OCI-LY7 (cell line): ENCODE data around the gene IGSF8. TPM values are rescaled to one million over a fixed set of nuclear protein-coding genes. Genes with fewer than 3 reads are reported as not detected.

ENCODE experiments used
- BruUV-seq: library from RNA; stranded (reverse); fragments of 400-500 nt; replicated peaks from 2 replicates; lab custom pipeline; 2021; lab: Mats Ljungman, UMichigan
- CTCF ChIA-PET: fragments of 300-600 bp; sonication (Branson Sonifier 250); formaldehyde crosslinking; loops from one replicate; lab custom pipeline; 2022; ENCODE audit warnings: antibody characterized with exemption; ENCODE audit not compliant: unreplicated experiment; lab: Charles Lee
- POLR2A ChIA-PET: fragments of 300-600 bp; sonication (Branson Sonifier 250); formaldehyde crosslinking; loops from one replicate; lab custom pipeline; 2022; ENCODE audit warnings: antibody characterized with exemption; lab: Charles Lee
- DNase-seq: peaks from one replicate; pipeline ENCODE4 v3.0.0-alpha.2; 2015; ENCODE audit warnings: low spot score
- H2AFZ ChIP-seq: fragments of 200-600 bp; sonication (generic), shearing (Covaris generic); 2 replicates; pipeline ENCODE4 v1.6.1; 2014; ENCODE audit warnings: mild to moderate bottlenecking, antibody characterized with exemption, low read length, moderate library complexity
- H3K27ac ChIP-seq: fragments of 200-600 bp; sonication (generic); 2 replicates; pipeline ENCODE4 v1.5.1; 2014; ENCODE audit warnings: mixed run types, low read depth, mild to moderate bottlenecking, moderate library complexity, low read length, inconsistent platforms; ENCODE audit not compliant: poor library complexity, severe bottlenecking
- H3K36me3 ChIP-seq: fragments of 200-600 bp; sonication (generic); 2 replicates; pipeline ENCODE4 v1.6.1; 2014; ENCODE audit warnings: mild to moderate bottlenecking, antibody characterized with exemption, low read length, moderate library complexity, mixed read lengths; ENCODE audit not compliant: insufficient read depth
- H3K4me1 ChIP-seq: fragments of 200-600 bp; sonication (generic); 2 replicates; pipeline ENCODE4 v1.5.1; 2014; ENCODE audit warnings: mild to moderate bottlenecking, low read length; ENCODE audit not compliant: insufficient read depth, poor library complexity, severe bottlenecking
- H3K4me2 ChIP-seq: fragments of 200-600 bp; sonication (generic); 2 replicates; pipeline ENCODE4 v1.6.1; 2014; ENCODE audit warnings: mild to moderate bottlenecking, low read length
- H3K4me3 ChIP-seq: fragments of 200-600 bp; sonication (generic); 2 replicates; pipeline ENCODE4 v1.5.1; 2014; ENCODE audit warnings: mild to moderate bottlenecking, low read depth, low read length; ENCODE audit not compliant: poor library complexity, severe bottlenecking
- H3K79me2 ChIP-seq: fragments of 200-600 bp; sonication (generic); 2 replicates; pipeline ENCODE4 v1.6.1; 2016; ENCODE audit warnings: low read depth, mild to moderate bottlenecking, low read length, moderate library complexity, mixed read lengths; ENCODE audit not compliant: insufficient read depth
- H3K9me2 ChIP-seq: fragments of 200-600 bp; sonication (generic); 2 replicates; pipeline ENCODE4 v1.6.1; 2016; ENCODE audit warnings: mild to moderate bottlenecking, low read length, mixed read lengths; ENCODE audit not compliant: insufficient read depth
- H3K9me3 ChIP-seq: fragments of 200-600 bp; sonication (generic); 2 replicates; pipeline ENCODE4 v1.6.1; 2014; ENCODE audit warnings: mild to moderate bottlenecking, mixed run types, low read length, mixed read lengths
- H4K20me1 ChIP-seq: fragments of 200-600 bp; sonication (generic); 2 replicates; pipeline ENCODE4 v1.6.1; 2014; ENCODE audit warnings: mild to moderate bottlenecking, antibody characterized with exemption, low read length, moderate library complexity, mixed read lengths; ENCODE audit not compliant: insufficient read depth
- EZH2phosphoT487 ChIP-seq: fragments of 200-600 bp; sonication (generic); IDR thresholded peaks from 2 replicates; pipeline ENCODE4 v1.6.1; 2018; ENCODE audit warnings: low read depth, borderline replicate concordance, mild to moderate bottlenecking, mixed run types, antibody characterized with exemption, low read length, moderate library complexity, mixed read lengths
- intact Hi-C: fragments of 100-400 bp; cut with micrococcal nuclease; formaldehyde crosslinking; loops from one replicate; pipeline ENCODE4 v1.10.0; 2022; ENCODE audit not compliant: unreplicated experiment
- total RNA-seq, 2 experiments: library from RNA; depleted of rRNA in 1 of 2; stranded (reverse); fragments of >200 nt in 1 of 2; shearing (Covaris generic) in 1 of 2; gene quantifications; 2 replicates each; pipeline ENCODE4 v1.2.3, GENCODE V29; 2014 to 2022
- TF ChIP-seq, protein P1 (sequence below): fragments of 200-600 bp; sonication (generic); conservative IDR thresholded peaks from 2 replicates; pipeline ENCODE4 v1.5.1; 2014; ENCODE audit warnings: mild to moderate bottlenecking, antibody characterized with exemption, low read length, moderate library complexity, mixed read lengths

Gene IGSF8
- total RNA-seq, 2 experiments from 2014 or later: 18.7 to 28.7 TPM

DNA sequence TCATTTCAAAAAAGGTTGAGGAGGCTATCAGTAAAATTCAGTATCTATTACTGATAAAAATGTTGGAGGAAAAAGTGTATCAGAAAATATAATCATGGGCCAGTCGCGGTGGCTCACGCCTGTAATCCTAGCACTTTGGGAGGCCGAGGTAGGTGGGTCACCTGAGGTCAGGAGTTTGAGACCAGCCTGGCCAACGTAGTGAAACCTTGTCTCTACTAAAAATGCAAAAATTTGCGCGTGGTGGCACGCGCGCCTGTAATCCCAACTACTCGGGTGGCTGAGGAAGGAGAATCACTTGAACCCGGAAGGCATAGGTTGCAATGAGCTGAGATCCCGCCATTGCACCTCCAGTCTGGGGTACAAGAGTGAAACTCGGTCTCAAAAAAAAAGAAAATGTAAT, 47.7 kb upstream of the IGSF8 start:
- H3K4me1 ChIP-seq: peaks cover 2% of the 10 kb centered on the region
- no peak overlapping the region for H3K27ac ChIP-seq
- no peak for TF ChIP-seq EZH2phosphoT487
- TF ChIP-seq, protein P1, sequence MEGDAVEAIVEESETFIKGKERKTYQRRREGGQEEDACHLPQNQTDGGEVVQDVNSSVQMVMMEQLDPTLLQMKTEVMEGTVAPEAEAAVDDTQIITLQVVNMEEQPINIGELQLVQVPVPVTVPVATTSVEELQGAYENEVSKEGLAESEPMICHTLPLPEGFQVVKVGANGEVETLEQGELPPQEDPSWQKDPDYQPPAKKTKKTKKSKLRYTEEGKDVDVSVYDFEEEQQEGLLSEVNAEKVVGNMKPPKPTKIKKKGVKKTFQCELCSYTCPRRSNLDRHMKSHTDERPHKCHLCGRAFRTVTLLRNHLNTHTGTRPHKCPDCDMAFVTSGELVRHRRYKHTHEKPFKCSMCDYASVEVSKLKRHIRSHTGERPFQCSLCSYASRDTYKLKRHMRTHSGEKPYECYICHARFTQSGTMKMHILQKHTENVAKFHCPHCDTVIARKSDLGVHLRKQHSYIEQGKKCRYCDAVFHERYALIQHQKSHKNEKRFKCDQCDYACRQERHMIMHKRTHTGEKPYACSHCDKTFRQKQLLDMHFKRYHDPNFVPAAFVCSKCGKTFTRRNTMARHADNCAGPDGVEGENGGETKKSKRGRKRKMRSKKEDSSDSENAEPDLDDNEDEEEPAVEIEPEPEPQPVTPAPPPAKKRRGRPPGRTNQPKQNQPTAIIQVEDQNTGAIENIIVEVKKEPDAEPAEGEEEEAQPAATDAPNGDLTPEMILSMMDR: no peak
- H3K36me3 ChIP-seq: no peaks in the 10 kb centered on the region
- no peaks in the 10 kb centered on the region for H3K9me3 ChIP-seq
- no TSS peak for BruUV-seq
- POLR2A ChIA-PET: no interaction called here
- CTCF ChIA-PET: no interaction called here
- no peaks in the 10 kb centered on the region for H4K20me1 ChIP-seq
- no peak overlapping the region for H2AFZ ChIP-seq
- no peak overlapping the region for H3K4me3 ChIP-seq
- intact Hi-C loops: no loop called here
- H3K4me2 ChIP-seq: no peak overlapping the region
- no peaks in the 10 kb centered on the region for H3K9me2 ChIP-seq
- no peak for DNase-seq
- no peaks in the 10 kb centered on the region for H3K79me2 ChIP-seq

DNA sequence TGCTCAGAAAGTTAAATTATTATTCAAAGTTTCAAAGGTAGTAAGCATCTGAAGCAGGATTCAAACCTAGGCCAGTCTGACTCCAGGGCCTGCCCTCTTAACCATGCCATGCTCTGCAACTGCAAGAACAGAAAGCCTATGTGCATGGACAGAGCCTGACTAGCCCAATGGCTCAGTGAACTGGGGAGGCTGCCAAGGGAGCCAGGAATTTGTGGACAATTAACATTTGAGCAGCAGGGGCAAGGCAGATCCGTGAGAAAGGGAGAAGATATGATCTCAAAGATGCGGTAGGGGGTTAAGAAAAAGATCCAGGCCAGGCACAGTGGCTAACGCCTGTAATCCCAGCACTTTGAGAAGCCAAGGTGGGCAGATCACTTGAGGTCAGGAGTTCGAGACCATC, 46.5 kb upstream of the IGSF8 start:
- H3K4me3 ChIP-seq: no peak overlapping the region
- no peaks in the 10 kb centered on the region for H3K36me3 ChIP-seq
- ChIA-PET CTCF (no interaction called here), POLR2A (no interaction called here)
- BruUV-seq: no TSS peak
- no peaks in the 10 kb centered on the region for H4K20me1 ChIP-seq
- no peak overlapping the region for H3K27ac ChIP-seq
- intact Hi-C loops: no loop called here
- H3K9me3 ChIP-seq: no peaks in the 10 kb centered on the region
- H3K4me1 ChIP-seq: peaks cover 6% of the 10 kb centered on the region
- H3K9me2 ChIP-seq: no peaks in the 10 kb centered on the region
- H3K4me2 ChIP-seq: no peak overlapping the region
- no peaks in the 10 kb centered on the region for H3K79me2 ChIP-seq
- TF ChIP-seq EZH2phosphoT487: no peak
- TF ChIP-seq, protein P1: no peak
- no peak for DNase-seq
- H2AFZ ChIP-seq: no peak overlapping the region

DNA sequence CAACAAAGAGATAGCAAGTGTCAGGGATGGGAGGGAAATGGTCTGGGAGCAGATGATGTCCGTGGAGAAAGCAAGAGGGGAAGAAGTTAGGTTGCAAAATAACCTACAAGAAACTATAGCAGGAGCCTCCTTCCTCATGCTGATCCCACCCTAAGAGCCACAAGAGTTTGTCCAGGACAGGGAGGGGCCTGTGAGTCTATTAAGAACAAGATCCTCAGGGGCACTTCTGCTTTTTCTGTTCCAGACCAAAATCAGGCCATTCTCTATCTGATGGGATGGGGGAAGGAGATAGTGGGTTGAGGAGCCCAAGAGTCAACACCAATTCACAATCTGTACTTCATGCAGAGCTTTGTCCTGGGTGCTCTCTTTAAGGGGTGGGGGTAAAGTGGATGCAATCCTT, 45.3 kb upstream of the IGSF8 start:
- Histone ChIP-seq H3K4me2 (no peak overlapping the region), H3K36me3 (no peaks in the 10 kb centered on the region), H3K9me2 (no peaks in the 10 kb centered on the region), H4K20me1 (no peaks in the 10 kb centered on the region), H3K9me3 (no peaks in the 10 kb centered on the region), H3K27ac (no peak overlapping the region), H3K4me3 (no peak overlapping the region), H3K79me2 (no peaks in the 10 kb centered on the region), H3K4me1 (peaks cover 6% of the 10 kb centered on the region), H2AFZ (no peak overlapping the region)
- no peak for TF ChIP-seq EZH2phosphoT487
- TF ChIP-seq, protein P1: no peak
- no peak for DNase-seq
- POLR2A ChIA-PET: no interaction called here
- intact Hi-C loops: no loop called here
- CTCF ChIA-PET: no interaction called here
- no TSS peak for BruUV-seq
